ENCODE results near the gene IL12RB2.
A peak's percentile ranks its signal among the peaks of the same experiment; 100 is the strongest.

Gene IL12RB2

GRCh38 chr1:67307251-67308060 is at the start of gene IL12RB2:
Gene IL12RB2 (plus strand): TSS chr1:67307873. CDS start chr1:67320369, 12,496 bp downstream.
- DNase-seq, result no peak

GRCh38 chr1:67261680-67262079 is 46.0 kb upstream of the IL12RB2 start:
- no peak for DNase-seq

GRCh38 chr1:67262735-67263134 is 44.9 kb upstream of the IL12RB2 start:
- DNase-seq, result no peak

- DNase-seq, result no peak
Measured at GRCh38 chr1:67264152-67264551, 43.5 kb upstream of the IL12RB2 start.

GRCh38 chr1:67264899-67265298 is 42.8 kb upstream of the IL12RB2 start:
- DNase-seq, result no peak

- DNase-seq, result no peak
Measured at GRCh38 chr1:67269061-67269460, 38.6 kb upstream of the IL12RB2 start.

- no peak for DNase-seq
Measured at GRCh38 chr1:67270541-67270940, 37.1 kb upstream of the IL12RB2 start.

- no peak for DNase-seq
Measured at GRCh38 chr1:67273591-67273990, 34.1 kb upstream of the IL12RB2 start.

GRCh38 chr1:67274623-67275325 is 32.9 kb upstream of the IL12RB2 start:
- no peak for DNase-seq

GRCh38 chr1:67280696-67281095 is 27.0 kb upstream of the IL12RB2 start:
- DNase-seq, result no peak

- no peak for DNase-seq
Measured at GRCh38 chr1:67281244-67281643, 26.4 kb upstream of the IL12RB2 start.

- peak; percentile 4 for DNase-seq
Measured at GRCh38 chr1:67285780-67286488, 21.7 kb upstream of the IL12RB2 start.

- DNase-seq, result no peak
Measured at GRCh38 chr1:67290236-67290635, 17.4 kb upstream of the IL12RB2 start.

- no peak for DNase-seq
Measured at GRCh38 chr1:67294836-67295617, 12.6 kb upstream of the IL12RB2 start.

GRCh38 chr1:67298762-67299161 is 8.9 kb upstream of the IL12RB2 start:
- DNase-seq, result no peak

- no peak for DNase-seq
Measured at GRCh38 chr1:67299296-67299695, 8.4 kb upstream of the IL12RB2 start.

- DNase-seq, result no peak
Measured at GRCh38 chr1:67300561-67300960, 7.1 kb upstream of the IL12RB2 start.

- no peak for DNase-seq
Measured at GRCh38 chr1:67304023-67304422, 3.6 kb upstream of the IL12RB2 start.

- DNase-seq, result no peak
Measured at GRCh38 chr1:67306547-67306946, 1.1 kb upstream of the IL12RB2 start.

GRCh38 chr1:67308136-67308535 is 463 bp downstream of the IL12RB2 start:
- no peak for DNase-seq

GRCh38 chr1:67312615-67313014 is 4.9 kb downstream of the IL12RB2 start:
- no peak for DNase-seq

- DNase-seq, result no peak
Measured at GRCh38 chr1:67313934-67314671, 6.4 kb downstream of the IL12RB2 start.

Data from T1000 (cell line).